Common myeloid progenitor, CD34-positive (primary cell): Measurements from ENCODE around the gene MIPOL1.
A peak's percentile ranks its signal among the peaks of the same experiment; 100 is the strongest.
"Not testable (repeated sequence)": the region's sequence is repeated elsewhere in the genome, so short reads cannot be mapped to it uniquely, and the experiment has no call there.

Source experiments
- CTCF ChIA-PET: fragments of 350-600 bp; sonication (Branson Sonifier 250); formaldehyde crosslinking; loops from one replicate; lab custom pipeline; 2021; ENCODE audit warnings: antibody characterized with exemption; lab: Charles Lee
- POLR2A ChIA-PET: fragments of 350-600 bp; sonication (Branson Sonifier 250); formaldehyde crosslinking; loops from one replicate; lab custom pipeline; 2021; ENCODE audit warnings: antibody characterized with exemption; lab: Charles Lee
- DNase-seq, 3 donors: peaks; one replicate each; pipeline versions ENCODE4 v3.0.0 to v3.0.0-alpha.2; 2013
- H3K27ac ChIP-seq, 2 experiments: 1 replicate in 1 of 2; 2 replicates in 1 of 2; pipeline ENCODE4 v1.7.0; 2013; ENCODE audit warnings: inconsistent platforms in 2 of 2, low read length in 2 of 2, mild to moderate bottlenecking in 2 of 2, low read depth in 1 of 2, moderate library complexity in 1 of 2; ENCODE audit not compliant: severe bottlenecking in 2 of 2, insufficient read depth in 1 of 2, poor library complexity in 1 of 2
- H3K27me3 ChIP-seq, 5 experiments: replicated peaks in 2 of 5; 1 replicate in 3 of 5; 2 replicates in 2 of 5; pipeline versions ENCODE4 v1.6.1 to v1.7.0; 2013; ENCODE audit warnings: low read length in 4 of 5, mild to moderate bottlenecking in 2 of 5, moderate library complexity in 2 of 5, inconsistent platforms in 1 of 5; ENCODE audit not compliant: insufficient read depth in 5 of 5, control insufficient read depth in 4 of 5
- H3K36me3 ChIP-seq, 4 experiments: 1 replicate in 2 of 4; 2 replicates in 2 of 4; pipeline versions ENCODE4 v1.6.1 to v1.7.0; 2013; ENCODE audit warnings: low read length in 3 of 4, control low read depth in 1 of 4, mild to moderate bottlenecking in 1 of 4; ENCODE audit not compliant: control insufficient read depth in 4 of 4, insufficient read depth in 4 of 4
- H3K4me1 ChIP-seq, 4 experiments: 1 replicate in 3 of 4; 2 replicates in 1 of 4; pipeline versions ENCODE4 v1.6.1 to v1.7.1; 2013; ENCODE audit warnings: low read length in 3 of 4, mild to moderate bottlenecking in 3 of 4, control low read depth in 1 of 4, inconsistent platforms in 1 of 4, moderate library complexity in 1 of 4; ENCODE audit not compliant: control insufficient read depth in 4 of 4, insufficient read depth in 4 of 4; ENCODE audit errors: control extremely low read depth in 1 of 4
- H3K4me3 ChIP-seq, 7 experiments: 1 replicate in 4 of 7; 2 replicates in 3 of 7; pipeline versions ENCODE4 v1.5.1 to v1.7.0; 2013; ENCODE audit warnings: mild to moderate bottlenecking in 7 of 7, low read length in 6 of 7, moderate library complexity in 6 of 7, inconsistent platforms in 2 of 7, low read depth in 2 of 7, control low read depth in 1 of 7; ENCODE audit not compliant: insufficient read depth in 4 of 7, control insufficient read depth in 1 of 7; ENCODE audit errors: extremely low read depth in 1 of 7
- H3K9me3 ChIP-seq, 5 experiments: 1 replicate in 4 of 5; 2 replicates in 1 of 5; pipeline versions ENCODE4 v1.6.1 to v1.7.1; 2013; ENCODE audit warnings: low read length in 4 of 5, mild to moderate bottlenecking in 2 of 5, inconsistent platforms in 1 of 5, low read depth in 1 of 5, moderate library complexity in 1 of 5; ENCODE audit not compliant: control insufficient read depth in 4 of 5, insufficient read depth in 2 of 5; ENCODE audit errors: control extremely low read depth in 1 of 5
- WGBS: methylation state at CpG from one replicate; pipeline ENCODE4 v1.1.5; 2013; ENCODE audit not compliant: insufficient coverage; 5-methylcytosine and 5-hydroxymethylcytosine counted together

Gene MIPOL1

DNA sequence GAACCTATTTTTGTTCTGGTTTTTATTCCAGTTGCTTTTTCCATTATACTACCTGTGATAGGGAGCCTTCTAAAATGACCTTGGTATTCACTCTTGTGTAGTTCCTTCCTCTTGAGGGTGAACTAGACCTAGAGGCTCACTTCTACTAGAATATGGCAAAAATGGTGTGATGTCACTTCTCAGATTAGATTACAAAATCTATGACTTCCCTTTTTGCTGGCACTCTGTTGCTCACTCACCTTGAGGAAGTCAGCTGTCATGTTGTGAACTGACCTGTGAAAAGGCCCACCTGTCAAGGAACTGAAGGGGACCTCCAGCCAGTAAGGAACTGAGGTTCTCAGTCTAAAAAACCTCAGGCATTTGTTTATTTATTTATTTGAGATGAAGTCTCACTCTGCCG, 5.7 kb downstream of the MIPOL1 start:
- H3K4me3 ChIP-seq, result no peak overlapping the region
- no peak overlapping the region for H3K27ac ChIP-seq
- peak in 2 of 3 donors; percentile 10 to 17 for DNase-seq
- peaks cover 0 to 3% (median 0%) of the 10 kb centered on the region in 4 experiments for H3K4me1 ChIP-seq
- no peaks in the 10 kb centered on the region for H3K36me3 ChIP-seq
- H3K27me3 ChIP-seq, result no peaks in the 10 kb centered on the region
- 100% methylated on average over 1 of the region's 1 CpG for WGBS
- ChIA-PET POLR2A (no interaction called here), CTCF (interaction anchor here (0.9 kb wide), 1 partner anchor 43 kb away, joined by 3 read pairs; no protein-coding TSS in a partner anchor)
- H3K9me3 ChIP-seq, result peaks cover 0 to 15% (median 7%) of the 10 kb centered on the region in 5 experiments

DNA sequence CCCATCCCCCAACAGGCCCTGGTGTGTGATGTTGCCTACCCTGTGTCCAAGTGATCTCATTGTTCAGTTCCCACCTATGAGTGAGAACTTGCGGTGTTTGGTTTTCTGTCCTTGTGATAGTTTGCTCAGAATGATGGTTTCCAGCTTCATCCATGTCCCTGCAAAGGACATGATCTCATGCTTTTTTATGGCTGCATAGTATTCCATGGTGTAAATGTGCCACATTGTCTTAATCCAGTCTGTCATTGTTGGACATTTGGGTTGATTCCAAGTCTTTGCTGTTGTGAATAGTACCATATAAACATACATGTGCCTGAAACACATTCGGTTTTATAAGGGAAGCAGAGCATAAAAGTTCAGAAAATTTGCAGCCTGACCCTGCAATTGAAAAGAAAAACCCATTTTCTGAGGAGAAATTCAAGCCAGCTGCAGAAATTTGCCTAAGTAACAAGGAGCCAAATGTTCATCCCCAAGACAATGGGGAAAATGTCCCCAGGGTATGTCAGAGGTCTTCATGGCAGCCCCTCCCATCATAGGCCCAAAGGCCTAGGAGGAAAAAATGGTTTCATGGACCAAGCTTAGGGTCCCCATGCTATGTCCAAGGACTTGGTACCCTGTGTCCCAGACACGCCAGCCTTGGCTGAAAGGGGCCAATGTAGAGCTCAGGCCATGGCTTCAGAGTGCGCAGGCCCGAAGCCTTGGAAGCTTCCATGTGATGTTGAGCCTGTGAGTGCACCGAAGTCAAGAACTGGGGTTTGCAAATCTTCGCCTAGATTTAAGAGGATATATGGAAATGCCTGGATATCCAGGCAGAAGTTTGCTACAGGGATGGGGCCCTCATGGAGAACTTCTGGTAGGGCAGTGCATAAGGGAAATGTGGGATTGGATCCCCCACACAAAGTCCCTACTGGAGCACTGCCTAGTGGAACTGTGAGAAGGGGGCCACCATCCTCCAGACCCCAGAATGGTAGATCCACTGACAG, 8.2 kb downstream of the MIPOL1 start:
- CTCF ChIA-PET, result interaction anchor here (0.6 kb wide), 1 partner anchor 13 kb away, joined by 3 read pairs; no protein-coding TSS in a partner anchor
- H3K27me3 ChIP-seq, POLR2A ChIA-PET, H3K36me3 ChIP-seq, DNase-seq, H3K4me1 ChIP-seq, H3K4me3 ChIP-seq, H3K27ac ChIP-seq: not testable (repeated sequence)
- H3K9me3 ChIP-seq, result peaks cover 2 to 21% (median 7%) of the 10 kb centered on the region in 5 experiments
- 100% methylated on average over 6 of the region's 7 CpGs for WGBS

DNA sequence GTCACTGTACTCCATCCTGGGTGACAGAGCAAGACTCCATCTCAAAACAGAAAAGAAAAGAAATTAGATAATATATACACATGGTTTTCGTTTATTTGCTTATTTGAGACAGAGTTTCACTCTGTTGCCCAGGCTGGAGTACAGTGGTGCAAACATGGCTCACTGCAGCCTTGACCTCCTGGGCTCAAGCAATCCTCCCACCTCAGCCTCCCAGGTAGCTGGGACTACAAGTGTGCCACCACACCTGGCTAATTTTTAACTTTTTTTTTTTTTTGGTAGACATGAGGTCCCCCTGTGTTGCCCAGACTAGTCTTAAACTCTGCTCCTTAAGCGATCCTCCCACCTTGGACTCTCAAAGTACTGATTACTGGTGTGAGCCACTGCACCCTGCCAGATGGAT, 11.9 kb downstream of the MIPOL1 start:
- H3K36me3 ChIP-seq, H3K27ac ChIP-seq, H3K4me1 ChIP-seq, POLR2A ChIA-PET, DNase-seq, H3K4me3 ChIP-seq, H3K27me3 ChIP-seq: not testable (repeated sequence)
- 100% methylated on average over 2 of the region's 2 CpGs for WGBS
- H3K9me3 ChIP-seq, result peaks cover 2 to 40% (median 13%) of the 10 kb centered on the region in 5 experiments
- CTCF ChIA-PET, result interaction anchor here (1.4 kb wide), 1 partner anchor 11 kb away, joined by 3 read pairs; no protein-coding TSS in a partner anchor

DNA sequence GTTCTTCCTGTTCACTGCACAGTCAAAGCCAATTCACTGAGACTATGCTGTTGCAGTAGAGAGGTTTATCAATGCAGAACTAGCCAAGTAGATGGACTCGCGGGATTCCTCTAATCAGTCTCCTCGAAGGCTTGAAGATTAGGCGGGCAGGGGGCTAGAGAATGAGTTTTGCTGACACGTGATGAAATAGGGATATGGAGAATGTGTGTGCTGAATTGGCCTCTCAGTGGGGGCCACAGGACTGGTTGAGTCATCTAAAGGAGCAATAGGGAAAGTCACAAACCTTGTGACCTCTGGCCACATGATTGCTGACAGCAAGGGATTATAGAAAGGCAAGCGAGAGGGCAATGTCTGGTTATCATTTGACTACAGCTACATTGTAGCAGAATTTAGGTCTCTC, 12.7 kb downstream of the MIPOL1 start:
- ChIA-PET POLR2A (no interaction called here), CTCF (interaction anchor here (1.3 kb wide), 1 partner anchor 9 kb away, joined by 3 read pairs; no protein-coding TSS in a partner anchor)
- Histone ChIP-seq H3K9me3 (peaks cover 2 to 48% (median 17%) of the 10 kb centered on the region in 5 experiments), H3K27ac (no peak overlapping the region), H3K27me3 (no peaks in the 10 kb centered on the region), H3K4me3 (no peak overlapping the region), H3K36me3 (peaks cover 0 to 3% (median 0%) of the 10 kb centered on the region in 4 experiments), H3K4me1 (no peaks in the 10 kb centered on the region)
- WGBS, result 98% methylated on average over 6 of the region's 6 CpGs
- DNase-seq, result no peak

DNA sequence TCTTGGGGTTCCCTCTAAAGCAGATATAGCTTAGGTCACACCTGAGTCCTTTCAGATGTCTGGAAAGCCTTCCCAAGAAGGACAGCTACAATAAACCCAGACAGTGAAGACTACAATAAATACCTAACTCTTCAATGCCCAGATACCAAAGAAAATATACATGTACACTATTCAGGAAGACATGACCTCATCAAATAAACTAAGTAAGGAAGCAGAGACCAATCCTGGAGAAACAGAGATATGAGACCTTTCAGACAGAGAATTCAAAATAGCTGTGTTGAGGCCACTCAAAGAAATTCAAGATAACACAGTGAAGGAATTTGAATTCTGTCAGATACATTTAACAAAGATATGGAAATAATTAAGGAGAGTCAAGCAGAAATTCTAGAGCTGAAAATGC, 15.3 kb downstream of the MIPOL1 start:
- Histone ChIP-seq H3K27ac (no peak overlapping the region), H3K4me3 (no peak overlapping the region), H3K4me1 (no peaks in the 10 kb centered on the region), H3K27me3 (no peaks in the 10 kb centered on the region), H3K9me3 (peaks cover 0 to 38% (median 10%) of the 10 kb centered on the region in 5 experiments), H3K36me3 (peaks cover 0 to 3% (median 0%) of the 10 kb centered on the region in 4 experiments)
- no peak for DNase-seq
- POLR2A ChIA-PET, result no interaction called here
- CTCF ChIA-PET, result no interaction called here

DNA sequence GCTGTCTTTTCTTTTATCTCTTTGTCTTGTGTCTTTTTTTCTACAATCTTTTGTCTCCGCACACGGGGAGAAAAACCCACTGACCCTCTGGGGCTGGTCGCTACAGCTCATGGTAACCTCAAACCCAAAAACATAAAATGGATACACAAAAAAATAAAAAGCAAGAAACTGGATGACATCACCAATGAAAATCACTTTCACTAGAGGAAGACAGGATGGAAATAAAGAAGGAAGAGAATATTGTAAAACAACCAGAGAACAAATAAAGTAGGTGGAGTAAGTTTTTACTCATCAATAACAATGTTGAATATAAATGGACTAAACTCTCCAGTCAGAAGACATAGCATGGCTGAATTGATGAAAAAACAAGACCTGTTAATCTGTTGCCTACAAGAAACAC, 17.6 kb downstream of the MIPOL1 start:
- H3K27ac ChIP-seq, result no peak overlapping the region
- H3K27me3 ChIP-seq, result no peaks in the 10 kb centered on the region
- ChIA-PET CTCF (no interaction called here), POLR2A (no interaction called here)
- no peak overlapping the region for H3K4me3 ChIP-seq
- H3K36me3 ChIP-seq, result peaks cover 0 to 3% (median 0%) of the 10 kb centered on the region in 4 experiments
- WGBS, result no CpG with 5 or more reads among the region's 3 CpGs
- H3K9me3 ChIP-seq, result peaks cover 0 to 35% (median 10%) of the 10 kb centered on the region in 5 experiments
- no peaks in the 10 kb centered on the region for H3K4me1 ChIP-seq
- no peak for DNase-seq

DNA sequence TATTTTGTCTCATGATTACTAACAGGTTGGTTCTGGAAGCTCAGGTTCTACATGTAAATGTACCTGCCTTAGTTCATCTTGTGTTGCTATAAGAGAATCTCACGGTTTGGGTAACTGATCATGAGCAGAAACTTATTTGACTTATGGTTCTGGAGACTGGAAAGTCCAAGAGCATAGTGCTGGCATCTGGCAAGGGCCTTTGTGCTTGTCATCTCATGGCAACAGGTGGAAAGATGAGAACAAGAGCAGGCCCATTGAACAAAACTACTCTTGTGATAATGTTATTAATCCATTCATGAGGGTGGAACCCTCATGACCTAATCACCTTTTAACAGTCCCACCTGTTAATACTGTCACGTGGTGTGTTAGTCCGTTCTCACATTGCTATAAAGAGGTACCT, 23.3 kb downstream of the MIPOL1 start:
- CTCF ChIA-PET, result interaction anchor here (1.0 kb wide), 1 partner anchor 19 kb away, joined by 3 read pairs; no protein-coding TSS in a partner anchor
- H3K4me1 ChIP-seq, result no peaks in the 10 kb centered on the region
- no peaks in the 10 kb centered on the region for H3K36me3 ChIP-seq
- POLR2A ChIA-PET, result no interaction called here
- peaks cover 0 to 27% (median 4%) of the 10 kb centered on the region in 5 experiments for H3K9me3 ChIP-seq
- H3K27ac ChIP-seq, result no peak overlapping the region
- DNase-seq, result no peak
- no peaks in the 10 kb centered on the region for H3K27me3 ChIP-seq
- WGBS, result 100% methylated on average over 1 of the region's 3 CpGs
- no peak overlapping the region for H3K4me3 ChIP-seq
